ENCODE measurements around the gene ST3GAL4.

DNA sequence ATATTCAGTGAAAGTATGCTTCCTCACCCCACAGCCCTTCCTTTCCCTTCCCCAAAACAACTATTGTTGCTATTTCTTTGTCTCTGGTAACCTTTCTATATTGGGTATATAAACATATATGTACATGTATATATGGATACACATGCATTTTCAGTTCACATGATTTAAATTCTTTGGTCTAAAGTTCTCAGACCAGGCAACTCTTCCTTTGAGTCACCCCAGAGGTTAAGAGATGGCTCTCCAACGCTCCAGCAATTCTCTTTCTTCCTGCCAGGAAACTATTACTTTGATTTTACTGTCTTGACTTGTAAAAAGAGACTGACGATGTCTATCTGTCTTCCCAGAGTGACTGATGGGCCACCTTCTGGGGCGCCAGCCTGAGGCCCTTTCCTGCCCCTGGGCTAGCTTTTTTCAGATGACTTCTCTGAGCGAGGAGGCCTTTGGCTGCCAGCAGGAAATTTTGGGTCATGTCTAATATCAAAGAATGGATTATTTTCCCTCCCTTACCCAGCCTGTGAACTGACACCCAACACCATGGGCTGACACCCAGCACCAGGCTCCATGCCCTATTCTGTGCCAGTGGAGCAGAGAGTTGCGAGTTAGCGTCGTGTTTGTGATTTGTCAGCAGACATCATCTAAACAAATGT is 14.4 kb upstream of the ST3GAL4 start:
- TF ChIP-seq, protein P1, sequence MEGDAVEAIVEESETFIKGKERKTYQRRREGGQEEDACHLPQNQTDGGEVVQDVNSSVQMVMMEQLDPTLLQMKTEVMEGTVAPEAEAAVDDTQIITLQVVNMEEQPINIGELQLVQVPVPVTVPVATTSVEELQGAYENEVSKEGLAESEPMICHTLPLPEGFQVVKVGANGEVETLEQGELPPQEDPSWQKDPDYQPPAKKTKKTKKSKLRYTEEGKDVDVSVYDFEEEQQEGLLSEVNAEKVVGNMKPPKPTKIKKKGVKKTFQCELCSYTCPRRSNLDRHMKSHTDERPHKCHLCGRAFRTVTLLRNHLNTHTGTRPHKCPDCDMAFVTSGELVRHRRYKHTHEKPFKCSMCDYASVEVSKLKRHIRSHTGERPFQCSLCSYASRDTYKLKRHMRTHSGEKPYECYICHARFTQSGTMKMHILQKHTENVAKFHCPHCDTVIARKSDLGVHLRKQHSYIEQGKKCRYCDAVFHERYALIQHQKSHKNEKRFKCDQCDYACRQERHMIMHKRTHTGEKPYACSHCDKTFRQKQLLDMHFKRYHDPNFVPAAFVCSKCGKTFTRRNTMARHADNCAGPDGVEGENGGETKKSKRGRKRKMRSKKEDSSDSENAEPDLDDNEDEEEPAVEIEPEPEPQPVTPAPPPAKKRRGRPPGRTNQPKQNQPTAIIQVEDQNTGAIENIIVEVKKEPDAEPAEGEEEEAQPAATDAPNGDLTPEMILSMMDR (IDR thresholded peaks at IDR 0.05): no peak
- TF ChIP-seq POLR2A (IDR thresholded peaks at IDR 0.05): no peak
